Naive thymus-derived CD4-positive, alpha-beta T cell (primary cell): Measurements from ENCODE around the gene CXCL9. TPM values are rescaled to one million over a fixed set of nuclear protein-coding genes. Genes with fewer than 3 reads are reported as not detected.
"Not testable (repeated sequence)": the region's sequence is repeated elsewhere in the genome, so short reads cannot be mapped to it uniquely, and the experiment has no call there.

Source experiments
- ATAC-seq: fragments of 150-1000 bp; cut with Tn5 transposase; 2 replicates; pipeline ENCODE4 v1.10.0; 2021; ENCODE audit warnings: mild to moderate bottlenecking, moderate library complexity
- CTCF ChIA-PET: fragments of 350-600 bp; sonication (Branson Sonifier 250); formaldehyde crosslinking; loops from one replicate; lab custom pipeline; 2021; ENCODE audit warnings: antibody characterized with exemption; lab: Charles Lee
- POLR2A ChIA-PET: fragments of 350-600 bp; sonication (Branson Sonifier 250); formaldehyde crosslinking; loops from one replicate; lab custom pipeline; 2021; ENCODE audit warnings: antibody characterized with exemption, inconsistent platforms; lab: Charles Lee
- DNase-seq, 9 donors: peaks; one replicate each; pipeline versions ENCODE4 v3.0.0 to v3.0.0-alpha.2; 2020 to 2022; ENCODE audit warnings: mixed read lengths in 1 of 9
- H3K27ac ChIP-seq: one replicate; pipeline ENCODE4 v1.7.0; 2013; ENCODE audit warnings: mild to moderate bottlenecking, low read depth, low read length, moderate library complexity
- H3K27me3 ChIP-seq, 2 donors: one replicate each; pipeline ENCODE4 v1.7.0; 2013; ENCODE audit warnings: low read length in 2 of 2, mild to moderate bottlenecking in 2 of 2, moderate library complexity in 2 of 2; ENCODE audit not compliant: control insufficient read depth in 2 of 2, insufficient read depth in 2 of 2
- H3K36me3 ChIP-seq, 3 experiments: 1 replicate in 2 of 3; 2 replicates in 1 of 3; pipeline ENCODE4 v1.7.0; 2013; ENCODE audit warnings: low read length in 3 of 3, mild to moderate bottlenecking in 3 of 3, moderate library complexity in 1 of 3; ENCODE audit not compliant: insufficient read depth in 3 of 3, control insufficient read depth in 2 of 3
- H3K4me1 ChIP-seq, 2 donors: one replicate each; pipeline ENCODE4 v1.7.0; 2013; ENCODE audit warnings: low read length in 2 of 2, mild to moderate bottlenecking in 2 of 2, moderate library complexity in 1 of 2; ENCODE audit not compliant: control insufficient read depth in 2 of 2, insufficient read depth in 2 of 2
- H3K4me3 ChIP-seq: 2 replicates; pipeline ENCODE4 v1.7.0; 2013; ENCODE audit warnings: mild to moderate bottlenecking, low read length
- H3K9me3 ChIP-seq, 3 experiments: 1 replicate in 2 of 3; 2 replicates in 1 of 3; pipeline ENCODE4 v1.7.0; 2013; ENCODE audit warnings: low read length in 3 of 3; ENCODE audit not compliant: control insufficient read depth in 2 of 3
- H3K27ac Mint-ChIP-seq, 9 donors: one replicate each; pipeline ENCODE4 v1.8.0; 2020 to 2022; ENCODE audit warnings: mixed read lengths in 9 of 9, mild to moderate bottlenecking in 8 of 9, moderate library complexity in 5 of 9, inconsistent platforms in 2 of 9
- H3K27me3 Mint-ChIP-seq, 5 donors: one replicate each; pipeline ENCODE4 v1.8.0; 2021 to 2022; ENCODE audit warnings: mixed read lengths in 5 of 5, mild to moderate bottlenecking in 1 of 5
- H3K36me3 Mint-ChIP-seq, 5 donors: one replicate each; pipeline ENCODE4 v1.8.0; 2020 to 2022; ENCODE audit warnings: mixed read lengths in 5 of 5, mild to moderate bottlenecking in 3 of 5, inconsistent platforms in 1 of 5
- H3K4me1 Mint-ChIP-seq, 7 donors: one replicate each; pipeline ENCODE4 v1.8.0; 2020 to 2022; ENCODE audit warnings: mixed read lengths in 7 of 7, mild to moderate bottlenecking in 3 of 7, inconsistent platforms in 1 of 7
- H3K4me3 Mint-ChIP-seq, 10 donors: one replicate each; pipeline ENCODE4 v1.8.0; 2020 to 2022; ENCODE audit warnings: mild to moderate bottlenecking in 10 of 10, mixed read lengths in 10 of 10, moderate library complexity in 6 of 10, inconsistent platforms in 2 of 10
- H3K9me3 Mint-ChIP-seq, 11 donors: one replicate each; pipeline ENCODE4 v1.8.0; 2020 to 2022; ENCODE audit warnings: mixed read lengths in 11 of 11, mild to moderate bottlenecking in 4 of 11, inconsistent platforms in 1 of 11, moderate library complexity in 1 of 11
- intact Hi-C, 2 donors: fragments of 100-400 bp; cut with micrococcal nuclease; formaldehyde crosslinking; loops; one replicate each; pipeline ENCODE4 v1.15.1; 2023
- polyA plus RNA-seq, 2 donors: library from polyadenylated mRNA; unstranded; fragments of 300-500 nt; fragmentation: Illumina TruSeq; gene quantifications; one replicate each; pipeline ENCODE4 v1.2.3, GENCODE V29; 2021
- total RNA-seq, 6 experiments: library from RNA in 5 of 6; stranded (reverse) in 5 of 6; gene quantifications; 1 replicate in 5 of 6; 2 replicates in 1 of 6; pipeline ENCODE4 v1.2.3 and lab custom pipeline; 2021 to 2026

Gene CXCL9
- total and polyA plus RNA-seq, 7 experiments from 2014 or later = not detected

DNA sequence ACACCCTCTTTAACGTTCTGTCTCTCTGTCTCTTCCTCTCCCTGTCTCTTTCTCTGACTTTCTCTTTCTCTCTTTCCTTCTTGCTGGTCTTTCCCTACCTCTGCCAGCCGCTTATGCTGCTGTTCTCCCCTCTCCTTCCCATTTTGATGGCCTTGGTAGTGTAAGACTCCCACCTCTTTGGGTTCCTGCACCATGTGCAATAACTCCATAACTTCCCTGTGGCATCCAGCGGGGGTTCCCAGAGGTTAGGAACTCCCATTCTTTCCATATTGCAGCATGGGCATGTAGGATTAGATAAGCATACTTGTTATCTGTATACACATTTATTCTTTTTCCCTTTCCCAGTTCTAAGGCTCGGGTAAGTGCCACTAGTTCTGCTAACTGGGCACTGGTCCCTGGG lies 37.4 kb upstream of the CXCL9 start:
- H3K4me3 ChIP-seq, H3K36me3 Mint-ChIP-seq, DNase-seq, CTCF ChIA-PET, H3K9me3 Mint-ChIP-seq, H3K9me3 ChIP-seq, H3K4me1 Mint-ChIP-seq, intact Hi-C loops, H3K27ac Mint-ChIP-seq, ATAC-seq, H3K4me1 ChIP-seq, POLR2A ChIA-PET, H3K36me3 ChIP-seq, H3K4me3 Mint-ChIP-seq, H3K27me3 ChIP-seq, H3K27ac ChIP-seq: not testable (repeated sequence)
- H3K27me3 Mint-ChIP-seq = peaks cover 0 to 23% (median 0%) of the 10 kb centered on the region in 5 donors

DNA sequence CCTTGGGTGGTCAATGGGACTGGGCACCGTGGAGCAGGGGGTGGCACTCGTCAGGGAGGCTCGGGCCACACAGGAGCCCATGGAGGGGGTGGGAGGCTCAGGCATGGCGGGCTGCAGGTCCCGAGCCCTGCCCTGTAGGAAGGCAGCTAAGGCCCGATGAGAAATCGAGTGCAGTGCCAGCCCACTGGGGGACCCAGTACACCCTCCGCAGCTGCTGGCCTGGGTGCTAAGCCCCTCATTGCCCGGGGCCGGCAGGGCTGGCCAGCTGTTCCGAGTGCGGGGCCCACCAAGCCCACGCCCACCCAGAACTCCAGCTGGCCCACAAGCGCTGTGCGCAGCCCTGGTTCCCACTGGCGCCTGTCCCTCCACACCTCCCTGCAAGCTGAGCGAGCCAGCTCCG lies 36.0 kb upstream of the CXCL9 start:
- H3K36me3 ChIP-seq, H3K9me3 ChIP-seq, H3K4me1 ChIP-seq, ATAC-seq, H3K4me3 Mint-ChIP-seq, H3K4me1 Mint-ChIP-seq, H3K27ac Mint-ChIP-seq, CTCF ChIA-PET, H3K27ac ChIP-seq, H3K9me3 Mint-ChIP-seq, H3K27me3 ChIP-seq, H3K4me3 ChIP-seq, DNase-seq, H3K36me3 Mint-ChIP-seq, intact Hi-C loops: not testable (repeated sequence)
- POLR2A ChIA-PET = interaction anchor here (0.6 kb wide), 1 partner anchor 1741 kb away, joined by 3 read pairs; no protein-coding TSS in a partner anchor
- H3K27me3 Mint-ChIP-seq = peaks cover 0 to 19% (median 0%) of the 10 kb centered on the region in 5 donors

DNA sequence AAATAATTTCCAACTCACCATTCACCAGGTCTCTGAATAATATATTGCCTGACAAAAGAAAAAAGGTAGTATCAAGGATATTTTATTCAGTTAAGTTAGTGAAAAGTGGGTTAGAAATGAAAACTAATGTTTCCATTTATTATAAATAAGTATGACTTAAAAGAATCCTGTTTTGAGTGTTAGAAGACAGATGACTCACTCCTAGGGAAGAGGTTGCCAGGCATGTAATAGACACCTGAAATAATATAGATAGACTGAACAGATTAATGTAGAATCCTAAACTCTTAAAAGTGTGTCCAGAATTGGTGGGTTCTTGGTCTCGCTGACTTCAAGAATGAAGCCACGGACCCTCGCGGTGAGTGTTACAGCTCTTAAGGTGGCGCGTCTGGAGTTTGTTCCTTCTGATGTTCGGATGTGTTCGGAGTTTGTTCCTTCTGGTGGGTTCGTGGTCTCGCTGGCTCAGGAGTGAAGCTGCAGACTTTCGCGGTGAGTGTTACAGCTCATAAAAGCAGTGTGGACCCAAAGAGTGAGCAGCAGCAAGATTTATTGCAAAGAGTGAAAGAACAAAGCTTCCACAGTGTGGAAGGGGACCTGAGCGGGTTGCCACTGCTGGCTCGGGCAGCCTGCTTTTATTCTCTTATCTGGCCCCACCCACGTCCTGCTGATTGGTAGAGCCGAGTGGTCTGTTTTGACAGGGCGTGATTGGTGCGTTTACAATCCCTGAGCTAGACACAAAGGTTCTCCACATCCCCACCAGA lies 35.1 kb upstream of the CXCL9 start:
- DNase-seq, H3K4me3 Mint-ChIP-seq, intact Hi-C loops, H3K27ac Mint-ChIP-seq, H3K27me3 ChIP-seq, H3K4me1 ChIP-seq, ATAC-seq, H3K4me3 ChIP-seq, H3K9me3 ChIP-seq, H3K36me3 Mint-ChIP-seq, H3K36me3 ChIP-seq, H3K9me3 Mint-ChIP-seq, POLR2A ChIA-PET, H3K27ac ChIP-seq, H3K4me1 Mint-ChIP-seq, CTCF ChIA-PET: not testable (repeated sequence)
- H3K27me3 Mint-ChIP-seq = peaks cover 0 to 15% (median 0%) of the 10 kb centered on the region in 5 donors

DNA sequence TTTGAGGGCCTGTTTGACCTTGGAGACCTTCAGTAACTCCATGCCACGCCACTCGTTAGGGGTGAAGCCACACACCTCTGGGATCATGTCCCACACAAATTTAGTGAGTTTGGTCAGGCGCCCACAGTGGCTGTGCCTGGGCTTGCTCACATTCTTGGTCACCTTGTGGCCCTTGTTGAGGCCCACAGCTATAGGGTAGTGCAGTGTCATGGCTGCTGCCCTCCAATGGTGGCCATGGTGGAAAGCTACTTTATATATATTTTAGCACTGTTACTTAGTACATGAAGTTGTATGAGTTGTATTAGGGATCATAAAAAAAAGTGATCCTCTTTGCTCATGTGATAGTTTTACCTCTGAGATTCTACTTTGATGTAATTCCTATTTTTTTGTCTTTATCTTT lies 29.5 kb upstream of the CXCL9 start:
- Mint-ChIP-seq H3K36me3 (no peaks in the 10 kb centered on the region), H3K27ac (no peak overlapping the region), H3K9me3 (no peaks in the 10 kb centered on the region), H3K27me3 (peaks cover 0 to 8% (median 0%) of the 10 kb centered on the region in 5 donors), H3K4me1 (peaks cover 0 to 17% (median 0%) of the 10 kb centered on the region in 7 donors), H3K4me3 (no peak overlapping the region)
- no peaks in the 10 kb centered on the region for H3K4me1 ChIP-seq
- no peak overlapping the region for H3K4me3 ChIP-seq
- no peaks in the 10 kb centered on the region for H3K9me3 ChIP-seq
- no peaks in the 10 kb centered on the region for H3K36me3 ChIP-seq
- no peaks in the 10 kb centered on the region for H3K27me3 ChIP-seq
- ChIA-PET CTCF (interaction anchor here (0.5 kb wide), 1 partner anchor 59 kb away, joined by 4 read pairs; no protein-coding TSS in a partner anchor), POLR2A (no interaction called here)
- ATAC-seq = no peak
- DNase-seq = no peak
- no peak overlapping the region for H3K27ac ChIP-seq
- intact Hi-C loops = loop anchor here in 1 of 2 donors (2.0 kb wide), 1 partner anchor 14 kb away; the partner anchor contains the start of gene CXCL10

DNA sequence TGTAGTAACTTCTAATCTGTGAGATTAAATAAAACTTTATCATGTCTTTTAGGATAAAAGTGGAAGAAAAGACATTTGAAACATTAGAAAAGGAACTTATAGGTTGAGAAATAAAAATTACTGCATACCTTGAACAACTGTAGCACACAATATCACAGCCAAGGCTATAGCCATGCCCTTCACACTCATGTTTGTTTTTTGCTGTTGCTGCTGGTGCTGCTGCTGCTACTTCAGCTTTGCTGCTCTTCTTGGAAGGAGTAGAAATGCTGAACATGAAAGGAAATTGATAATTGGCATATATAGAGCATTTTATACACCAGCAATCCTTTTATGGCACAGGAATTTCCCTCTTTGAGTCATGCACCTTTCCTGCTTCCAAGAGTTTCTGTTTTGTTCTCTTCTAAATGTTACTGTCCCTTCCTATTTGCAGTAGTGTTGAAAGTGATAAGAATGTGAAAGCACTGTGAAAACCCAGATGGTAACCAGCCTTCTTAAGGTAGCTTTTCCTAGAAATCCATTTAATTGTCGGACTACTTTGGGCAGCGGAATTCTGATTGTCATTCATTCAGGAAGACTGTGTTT lies 28.6 kb upstream of the CXCL9 start, which contains the start of gene CXCL11:
CXCL11 (minus strand) TSS at position 272 of the 582 bp plus-strand sequence; CDS start at position 189, 83 bp downstream.
- POLR2A ChIA-PET = no interaction called here
- H3K9me3 Mint-ChIP-seq = no peaks in the 10 kb centered on the region
- no peak within 1 kb of the TSS for H3K27ac ChIP-seq
- no peaks in the 10 kb centered on the region for H3K4me1 ChIP-seq
- H3K36me3 Mint-ChIP-seq = no peaks in the 10 kb centered on the region
- no peak within 1 kb of the TSS for H3K4me3 ChIP-seq
- H3K4me3 Mint-ChIP-seq = no peak within 1 kb of the TSS
- H3K4me1 Mint-ChIP-seq = peaks cover 0 to 14% (median 0%) of the 10 kb centered on the region in 7 donors
- no peak for DNase-seq
- CTCF ChIA-PET = no interaction called here
- H3K27ac Mint-ChIP-seq = no peak within 1 kb of the TSS
- intact Hi-C loops = loop anchor here in 1 of 2 donors (2.0 kb wide), 1 partner anchor 13 kb away; the partner anchor contains the start of gene CXCL10
- H3K36me3 ChIP-seq = no peaks in the 10 kb centered on the region
- no peaks in the 10 kb centered on the region for H3K27me3 ChIP-seq
- peaks cover 0 to 4% (median 2%) of the 10 kb centered on the region in 5 donors for H3K27me3 Mint-ChIP-seq
- no peaks in the 10 kb centered on the region for H3K9me3 ChIP-seq
- no peak for ATAC-seq

DNA sequence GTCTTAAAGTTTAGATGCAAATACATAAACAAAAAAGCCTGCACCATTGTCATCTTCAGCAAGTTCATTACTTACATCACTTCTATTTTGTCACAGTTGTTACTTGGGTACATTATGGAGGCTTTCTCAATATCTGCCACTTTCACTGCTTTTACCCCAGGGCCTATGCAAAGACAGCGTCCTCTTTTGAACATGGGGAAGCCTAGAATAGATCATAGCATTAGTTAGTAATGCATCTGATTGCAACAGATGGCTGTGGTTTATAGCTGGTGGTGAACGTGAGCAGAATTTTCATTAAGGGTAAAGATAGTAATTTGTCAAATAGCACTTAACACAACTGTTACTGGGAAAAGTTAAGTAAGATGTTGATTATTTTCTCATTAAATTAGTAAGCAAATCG lies 27.8 kb upstream of the CXCL9 start:
- ChIA-PET CTCF (no interaction called here), POLR2A (no interaction called here)
- Mint-ChIP-seq H3K36me3 (no peaks in the 10 kb centered on the region), H3K4me3 (no peak overlapping the region), H3K9me3 (no peaks in the 10 kb centered on the region), H3K27me3 (peaks cover 0 to 2% (median 0%) of the 10 kb centered on the region in 5 donors), H3K27ac (no peak overlapping the region), H3K4me1 (peaks cover 0 to 14% (median 0%) of the 10 kb centered on the region in 7 donors)
- DNase-seq (no peak), ATAC-seq (peak; percentile 60)
- Histone ChIP-seq H3K9me3 (no peaks in the 10 kb centered on the region), H3K4me3 (no peak overlapping the region), H3K27me3 (no peaks in the 10 kb centered on the region), H3K27ac (no peak overlapping the region), H3K36me3 (no peaks in the 10 kb centered on the region), H3K4me1 (no peaks in the 10 kb centered on the region)
- intact Hi-C loops = no loop called here
